HT-29 (cell line): Measurements from ENCODE around the gene ATG16L2. TPM values are rescaled to one million over a fixed set of nuclear protein-coding genes. Genes with fewer than 3 reads are reported as not detected.
"Not testable (repeated sequence)": the region's sequence is repeated elsewhere in the genome, so short reads cannot be mapped to it uniquely, and the experiment has no call there.

Experiments used
- DNase-seq: peaks from one replicate; pipeline ENCODE4 v3.0.0-alpha.2; 2015; ENCODE audit warnings: low spot score
- total RNA-seq: library from RNA; depleted of rRNA; stranded (reverse); fragments of >200 nt; shearing (Covaris generic); gene quantifications from 2 replicates; pipeline ENCODE4 v1.2.3, GENCODE V29; 2014

Gene ATG16L2
- total RNA-seq, 1 experiment from 2014 or later: 11.4 TPM

- peak; percentile 69 for DNase-seq
Measured at GRCh38 chr11:72778535-72779494, 35.4 kb upstream of the ATG16L2 start.

- DNase-seq: no peak
Measured at GRCh38 chr11:72779495-72780128, 34.6 kb upstream of the ATG16L2 start.

DNA sequence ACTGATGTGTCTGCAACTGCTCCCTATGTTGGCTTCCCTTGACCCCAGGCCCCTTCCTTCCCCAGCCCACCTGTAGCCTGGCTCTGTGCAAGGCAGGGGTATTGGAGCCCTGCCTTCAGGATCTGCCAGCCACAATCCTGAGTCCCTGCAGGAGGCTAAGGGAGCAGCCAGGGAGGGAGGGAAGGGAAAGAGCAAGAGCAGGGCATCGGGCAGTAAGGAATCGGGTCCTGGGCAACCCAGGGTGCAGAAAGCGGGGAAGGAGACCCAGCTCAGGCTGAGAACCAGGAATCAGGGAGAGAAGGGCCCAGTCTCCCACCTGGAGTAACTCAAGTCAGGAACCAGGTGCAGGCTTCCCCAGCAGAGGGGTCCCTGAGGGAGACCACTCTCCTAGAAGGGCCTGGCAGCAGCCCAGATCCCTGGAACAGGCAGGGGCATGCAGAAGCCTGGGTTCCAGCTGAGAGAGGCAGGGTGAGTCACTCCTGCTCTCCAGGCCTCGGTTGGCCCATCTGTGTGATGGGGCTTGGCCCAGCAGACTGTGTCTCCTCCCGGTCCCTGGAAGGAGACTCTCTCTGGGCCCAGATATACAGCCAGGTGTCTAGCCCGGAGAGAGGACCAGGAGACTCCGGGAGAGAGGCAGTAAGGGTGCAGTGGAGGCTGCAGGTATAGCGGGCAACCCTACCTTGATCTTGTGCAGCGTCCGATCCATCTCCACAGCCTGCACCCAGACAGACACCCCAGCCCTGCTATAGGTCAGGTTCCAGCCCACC, 33.7 kb upstream of the ATG16L2 start:
- DNase-seq: no peak

DNA sequence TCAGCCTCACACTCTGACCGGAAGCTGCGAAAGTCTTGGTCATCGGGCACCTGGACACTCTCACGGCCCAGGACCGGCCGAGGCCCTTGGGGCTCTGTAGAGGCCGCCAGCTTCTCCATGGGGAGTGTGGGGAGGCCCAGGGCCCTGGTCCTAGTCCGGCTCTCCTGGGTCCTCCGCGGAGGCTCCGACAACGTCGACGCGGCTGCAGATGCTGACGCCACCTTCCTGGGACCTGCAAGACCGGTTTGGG, 33.2 kb upstream of the ATG16L2 start:
- peak; percentile 81 for DNase-seq

- no peak for DNase-seq
Measured at GRCh38 chr11:72781313-72782080, 32.7 kb upstream of the ATG16L2 start.

GRCh38 chr11:72782081-72782920, 31.9 kb upstream of the ATG16L2 start:
- peak; percentile 79 for DNase-seq

DNA sequence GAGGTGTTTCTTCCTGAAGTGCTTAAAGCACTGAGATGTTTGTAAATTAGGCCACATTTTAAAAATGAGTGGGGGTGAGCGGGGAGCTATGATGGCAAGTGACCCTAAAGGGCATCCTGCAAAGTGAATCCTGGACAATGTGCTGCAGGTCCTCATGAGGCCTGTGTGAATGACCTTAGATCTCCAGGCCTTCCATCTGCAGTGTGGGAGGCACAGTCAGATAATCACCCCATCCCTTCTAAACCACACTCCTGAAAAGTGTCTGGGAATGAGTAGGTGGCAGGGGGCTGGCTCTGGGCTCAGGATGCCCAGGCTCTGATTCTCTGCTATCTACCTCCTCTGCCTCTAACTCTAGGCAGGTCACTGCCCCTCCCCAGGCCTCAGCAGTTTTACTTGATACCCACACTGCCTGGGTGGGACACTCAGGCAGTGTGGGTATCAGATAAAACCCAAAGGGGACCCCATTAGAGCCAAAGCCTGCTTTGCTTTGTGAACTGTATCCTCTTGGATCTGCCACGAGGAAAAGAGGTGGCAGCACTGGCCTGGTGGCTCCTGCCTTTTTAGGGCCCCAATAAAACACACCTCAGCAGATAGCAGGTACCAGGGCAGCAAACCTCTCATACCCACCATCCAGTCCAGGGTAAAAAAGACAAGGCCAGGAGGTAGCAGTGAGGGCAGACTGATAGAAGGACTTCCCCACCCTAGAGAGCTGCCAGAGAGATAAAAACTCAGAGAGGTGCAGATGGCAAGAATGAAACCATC, 30.9 kb upstream of the ATG16L2 start:
- DNase-seq: no peak

GRCh38 chr11:72784662-72785061, 29.5 kb upstream of the ATG16L2 start:
- no peak for DNase-seq

GRCh38 chr11:72786305-72787215, 27.7 kb upstream of the ATG16L2 start:
- peak; percentile 96 for DNase-seq

GRCh38 chr11:72787216-72788104, 26.8 kb upstream of the ATG16L2 start:
- DNase-seq: peak; percentile 65

GRCh38 chr11:72788241-72788640, 26.0 kb upstream of the ATG16L2 start:
- no peak for DNase-seq

DNA sequence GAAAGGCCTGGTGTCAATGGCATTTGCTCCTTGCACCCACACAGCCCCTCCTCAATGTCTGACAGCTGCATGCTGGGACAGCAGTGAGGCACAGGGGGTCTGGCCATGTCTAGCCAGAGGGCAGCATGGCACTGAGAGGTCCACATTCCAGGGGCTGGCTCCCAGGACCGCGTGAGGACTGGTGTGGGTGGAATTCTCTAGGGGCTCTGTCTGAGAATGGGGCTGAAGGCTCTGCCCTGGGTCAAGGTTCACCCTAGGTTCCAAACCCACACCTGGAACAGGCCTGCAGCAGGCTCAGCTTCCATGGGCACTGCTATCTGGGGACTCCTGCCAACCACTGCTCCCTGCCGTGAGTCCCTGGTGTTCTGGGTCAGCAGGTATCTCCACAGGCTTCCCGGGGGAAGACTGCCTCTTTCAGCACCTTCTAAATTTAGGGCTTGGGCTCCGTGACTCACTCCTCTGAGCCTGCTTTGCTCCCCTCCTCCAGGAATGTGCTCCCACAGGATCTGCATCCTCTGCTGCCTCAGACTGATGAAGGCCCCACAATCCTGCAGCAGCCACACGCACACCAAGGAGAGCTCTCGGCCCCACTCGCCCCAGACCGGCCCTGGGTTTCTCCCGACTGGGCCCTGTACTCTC, 24.6 kb upstream of the ATG16L2 start:
- DNase-seq: peak; percentile 47

- not testable (repeated sequence) for DNase-seq
Measured at GRCh38 chr11:72791228-72791627, 23.0 kb upstream of the ATG16L2 start.

DNA sequence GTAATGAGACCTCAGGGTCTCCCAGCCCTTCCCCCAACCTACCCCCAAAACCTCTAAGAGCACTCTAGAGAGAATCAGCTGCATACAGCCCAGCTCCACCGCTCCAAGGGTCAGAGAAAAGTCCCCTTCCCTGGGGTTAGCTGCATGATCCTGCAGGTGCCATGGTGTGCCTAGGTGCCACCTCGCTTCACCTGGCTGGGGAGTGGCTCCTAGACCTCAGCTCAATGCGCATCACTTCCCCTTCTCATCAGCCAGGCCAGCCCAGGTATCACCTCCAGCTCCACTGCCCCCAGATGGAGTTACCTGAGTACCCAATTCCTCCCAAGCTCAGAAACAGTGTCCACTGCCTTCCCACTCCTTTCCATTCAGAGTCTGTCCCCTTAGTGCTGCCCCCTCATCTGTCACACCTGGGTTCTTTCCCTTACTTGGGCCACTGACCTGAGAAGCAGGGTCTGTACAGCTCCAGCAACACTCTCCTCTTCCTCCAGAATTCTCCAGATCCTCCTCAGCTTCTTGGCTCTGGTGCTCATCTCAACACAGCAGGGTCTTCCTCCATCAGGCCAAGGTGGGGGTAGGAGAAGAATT, 21.7 kb upstream of the ATG16L2 start:
- DNase-seq: no peak

GRCh38 chr11:72793076-72793424, 21.2 kb upstream of the ATG16L2 start:
- DNase-seq: no peak

GRCh38 chr11:72793425-72794367, 20.5 kb upstream of the ATG16L2 start, which contains the start of gene STARD10:
STARD10 (minus strand) TSS chr11:72794047; CDS start chr11:72781181, 12,866 bp downstream.
- DNase-seq: peak; percentile 99
